Subcutaneous abdominal adipose tissue (tissue), 5 donors: ENCODE results near the gene FGD5.

Experiments used
- H3K27ac ChIP-seq: one replicate; pipeline ENCODE4 v1.7.0; 2013; ENCODE audit warnings: low read depth, mild to moderate bottlenecking, inconsistent platforms, low read length, moderate library complexity
- H3K27me3 ChIP-seq, 5 donors: one replicate each; pipeline ENCODE4 v1.7.0; 2013; ENCODE audit warnings: low read length in 5 of 5, inconsistent platforms in 1 of 5; ENCODE audit not compliant: control insufficient read depth in 5 of 5, insufficient read depth in 4 of 5
- H3K36me3 ChIP-seq, 5 donors: one replicate each; pipeline ENCODE4 v1.7.0; 2013; ENCODE audit warnings: low read length in 5 of 5; ENCODE audit not compliant: control insufficient read depth in 5 of 5, insufficient read depth in 5 of 5
- H3K4me1 ChIP-seq, 5 donors: one replicate each; pipeline ENCODE4 v1.7.0; 2013; ENCODE audit warnings: low read length in 5 of 5, mild to moderate bottlenecking in 3 of 5, moderate library complexity in 1 of 5; ENCODE audit not compliant: control insufficient read depth in 5 of 5, insufficient read depth in 5 of 5
- H3K4me3 ChIP-seq, 5 donors: one replicate each; pipeline ENCODE4 v1.7.0; 2013; ENCODE audit warnings: low read length in 5 of 5, low read depth in 1 of 5
- H3K9ac ChIP-seq, 5 donors: one replicate each; pipeline ENCODE4 v1.7.0; 2013; ENCODE audit warnings: low read length in 5 of 5, mild to moderate bottlenecking in 4 of 5, moderate library complexity in 3 of 5
- H3K9me3 ChIP-seq, 5 donors: one replicate each; pipeline ENCODE4 v1.7.0; 2013; ENCODE audit warnings: low read length in 5 of 5; ENCODE audit not compliant: control insufficient read depth in 5 of 5
- donor health status: healthy.
- donor health status: healthy.
- donor health status: healthy.
- donor health status: healthy.
- donor health status: healthy.

Gene FGD5

DNA sequence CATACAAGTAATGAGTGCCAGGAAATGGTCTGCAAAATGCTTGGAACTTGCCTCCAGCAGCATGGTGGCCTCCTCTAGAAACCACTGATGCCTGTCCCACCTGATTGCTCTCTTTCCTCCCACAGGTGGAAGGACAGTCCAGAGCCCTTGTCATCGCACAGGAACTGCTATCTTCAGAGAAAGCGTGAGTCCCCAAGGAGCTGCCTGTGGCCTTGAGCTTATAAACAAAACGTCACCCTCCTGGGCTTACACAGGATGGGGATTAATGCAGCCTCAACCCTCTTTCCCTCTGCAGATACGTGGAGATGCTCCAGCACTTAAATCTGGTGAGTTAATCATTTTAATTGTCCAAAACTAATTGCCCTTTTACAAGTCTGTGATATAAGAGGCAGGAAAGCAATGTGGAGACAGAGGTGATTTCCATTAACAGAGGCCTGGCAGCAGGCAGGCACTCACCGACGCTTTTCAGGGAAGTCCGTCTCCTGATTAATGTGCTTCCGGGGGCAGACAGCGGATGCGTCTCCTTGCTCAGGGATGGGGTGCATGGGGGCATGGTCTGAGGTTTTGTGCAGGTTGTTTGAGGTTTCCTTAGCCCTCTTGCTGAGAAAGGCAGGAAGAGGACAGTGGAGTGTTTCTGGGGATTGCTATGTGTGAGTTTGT is 61.8 kb downstream of the FGD5 start:
- Histone ChIP-seq H3K9me3 (no peaks in the 10 kb centered on the region), H3K9ac (no peak overlapping the region), H3K27me3 (no peaks in the 10 kb centered on the region), H3K27ac (no peak overlapping the region), H3K4me3 (no peak overlapping the region), H3K36me3 (peaks cover 0 to 42% (median 31%) of the 10 kb centered on the region in 5 donors), H3K4me1 (peaks cover 3 to 48% (median 16%) of the 10 kb centered on the region in 5 donors)

GRCh38 chr3:14883226-14883625 is 64.5 kb downstream of the FGD5 start:
- Histone ChIP-seq H3K9me3 (no peaks in the 10 kb centered on the region), H3K9ac (no peak overlapping the region), H3K4me3 (no peak overlapping the region), H3K27ac (no peak overlapping the region), H3K27me3 (no peaks in the 10 kb centered on the region), H3K4me1 (peaks cover 0 to 27% (median 5%) of the 10 kb centered on the region in 5 donors), H3K36me3 (peaks cover 0 to 52% (median 31%) of the 10 kb centered on the region in 5 donors)

- peaks cover 0 to 52% (median 31%) of the 10 kb centered on the region in 5 donors for H3K36me3 ChIP-seq
- no peak overlapping the region for H3K27ac ChIP-seq
- peaks cover 0 to 22% (median 0%) of the 10 kb centered on the region in 5 donors for H3K4me1 ChIP-seq
- no peak overlapping the region for H3K4me3 ChIP-seq
- H3K27me3 ChIP-seq: no peaks in the 10 kb centered on the region
- no peak overlapping the region for H3K9ac ChIP-seq
- no peaks in the 10 kb centered on the region for H3K9me3 ChIP-seq
Measured at GRCh38 chr3:14884665-14885064, 65.9 kb downstream of the FGD5 start.

GRCh38 chr3:14885307-14885706 is 66.5 kb downstream of the FGD5 start:
- no peak overlapping the region for H3K9ac ChIP-seq
- H3K27me3 ChIP-seq: no peaks in the 10 kb centered on the region
- H3K4me1 ChIP-seq: peaks cover 0 to 20% (median 4%) of the 10 kb centered on the region in 5 donors
- peaks cover 0 to 52% (median 31%) of the 10 kb centered on the region in 5 donors for H3K36me3 ChIP-seq
- no peak overlapping the region for H3K4me3 ChIP-seq
- H3K9me3 ChIP-seq: no peaks in the 10 kb centered on the region
- H3K27ac ChIP-seq: no peak overlapping the region

DNA sequence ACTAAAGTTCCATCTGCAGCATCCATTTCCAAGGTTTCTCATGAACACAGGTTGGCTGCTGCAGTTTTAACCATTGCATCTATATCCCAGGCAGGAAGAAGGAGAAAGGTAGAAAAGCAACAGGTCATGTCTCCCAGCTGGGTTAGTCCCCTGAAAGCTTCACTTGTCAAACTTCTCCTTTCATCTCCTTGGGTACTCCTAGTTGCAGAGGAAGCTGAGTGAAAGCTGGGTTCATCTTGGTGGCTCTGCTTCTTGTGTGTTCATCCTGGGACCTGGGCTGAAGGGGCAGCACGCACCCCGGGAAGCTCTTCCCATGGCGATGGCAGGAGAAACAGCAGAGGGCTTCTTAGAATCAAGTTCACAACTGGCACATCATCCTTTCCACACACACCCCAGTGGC is 67.3 kb downstream of the FGD5 start:
- no peak overlapping the region for H3K9ac ChIP-seq
- H3K27ac ChIP-seq: no peak overlapping the region
- H3K36me3 ChIP-seq: peaks cover 0 to 44% (median 28%) of the 10 kb centered on the region in 5 donors
- H3K27me3 ChIP-seq: peaks cover 0 to 2% (median 0%) of the 10 kb centered on the region in 5 donors
- no peaks in the 10 kb centered on the region for H3K9me3 ChIP-seq
- peaks cover 0 to 21% (median 8%) of the 10 kb centered on the region in 5 donors for H3K4me1 ChIP-seq
- H3K4me3 ChIP-seq: no peak overlapping the region

- peaks cover 0 to 30% (median 10%) of the 10 kb centered on the region in 5 donors for H3K4me1 ChIP-seq
- peaks cover 0 to 2% (median 0%) of the 10 kb centered on the region in 5 donors for H3K27me3 ChIP-seq
- peaks cover 0 to 21% (median 6%) of the 10 kb centered on the region in 5 donors for H3K36me3 ChIP-seq
- no peak overlapping the region for H3K9ac ChIP-seq
- no peaks in the 10 kb centered on the region for H3K9me3 ChIP-seq
- H3K4me3 ChIP-seq: no peak overlapping the region
- H3K27ac ChIP-seq: no peak overlapping the region
Measured at GRCh38 chr3:14889205-14889604, 70.4 kb downstream of the FGD5 start.

DNA sequence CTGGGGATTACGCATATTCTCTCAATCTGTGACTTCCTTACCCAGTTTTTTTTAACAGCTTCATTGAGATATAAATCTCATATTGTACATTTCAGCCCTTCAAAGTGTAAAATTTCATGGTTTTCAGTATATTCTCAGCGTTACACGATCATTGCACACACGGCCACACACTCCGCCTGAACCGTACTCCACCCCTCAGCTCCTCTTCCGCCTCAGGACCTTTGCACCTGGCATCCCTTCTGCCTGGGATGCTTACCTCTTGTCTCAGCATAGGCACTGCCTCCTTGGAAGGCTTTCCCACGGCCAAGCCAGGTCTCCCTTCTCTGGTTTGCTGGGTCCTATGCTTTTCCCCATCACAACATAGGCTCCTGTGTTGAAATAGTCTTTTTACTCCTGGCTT is 71.2 kb downstream of the FGD5 start:
- H3K4me1 ChIP-seq: peaks cover 0 to 30% (median 10%) of the 10 kb centered on the region in 5 donors
- H3K36me3 ChIP-seq: peaks cover 0 to 16% (median 2%) of the 10 kb centered on the region in 5 donors
- peak overlapping the region; percentile 1 for H3K27ac ChIP-seq
- H3K27me3 ChIP-seq: peaks cover 0 to 2% (median 0%) of the 10 kb centered on the region in 5 donors
- H3K9ac ChIP-seq: no peak overlapping the region
- H3K4me3 ChIP-seq: no peak overlapping the region
- no peaks in the 10 kb centered on the region for H3K9me3 ChIP-seq

GRCh38 chr3:14890476-14890875 is 71.7 kb downstream of the FGD5 start:
- H3K9me3 ChIP-seq: no peaks in the 10 kb centered on the region
- peaks cover 0 to 12% (median 0%) of the 10 kb centered on the region in 5 donors for H3K36me3 ChIP-seq
- H3K4me3 ChIP-seq: no peak overlapping the region
- H3K4me1 ChIP-seq: peaks cover 0 to 30% (median 10%) of the 10 kb centered on the region in 5 donors
- H3K9ac ChIP-seq: no peak overlapping the region
- H3K27me3 ChIP-seq: peaks cover 0 to 2% (median 0%) of the 10 kb centered on the region in 5 donors
- peak overlapping the region; percentile 1 for H3K27ac ChIP-seq

DNA sequence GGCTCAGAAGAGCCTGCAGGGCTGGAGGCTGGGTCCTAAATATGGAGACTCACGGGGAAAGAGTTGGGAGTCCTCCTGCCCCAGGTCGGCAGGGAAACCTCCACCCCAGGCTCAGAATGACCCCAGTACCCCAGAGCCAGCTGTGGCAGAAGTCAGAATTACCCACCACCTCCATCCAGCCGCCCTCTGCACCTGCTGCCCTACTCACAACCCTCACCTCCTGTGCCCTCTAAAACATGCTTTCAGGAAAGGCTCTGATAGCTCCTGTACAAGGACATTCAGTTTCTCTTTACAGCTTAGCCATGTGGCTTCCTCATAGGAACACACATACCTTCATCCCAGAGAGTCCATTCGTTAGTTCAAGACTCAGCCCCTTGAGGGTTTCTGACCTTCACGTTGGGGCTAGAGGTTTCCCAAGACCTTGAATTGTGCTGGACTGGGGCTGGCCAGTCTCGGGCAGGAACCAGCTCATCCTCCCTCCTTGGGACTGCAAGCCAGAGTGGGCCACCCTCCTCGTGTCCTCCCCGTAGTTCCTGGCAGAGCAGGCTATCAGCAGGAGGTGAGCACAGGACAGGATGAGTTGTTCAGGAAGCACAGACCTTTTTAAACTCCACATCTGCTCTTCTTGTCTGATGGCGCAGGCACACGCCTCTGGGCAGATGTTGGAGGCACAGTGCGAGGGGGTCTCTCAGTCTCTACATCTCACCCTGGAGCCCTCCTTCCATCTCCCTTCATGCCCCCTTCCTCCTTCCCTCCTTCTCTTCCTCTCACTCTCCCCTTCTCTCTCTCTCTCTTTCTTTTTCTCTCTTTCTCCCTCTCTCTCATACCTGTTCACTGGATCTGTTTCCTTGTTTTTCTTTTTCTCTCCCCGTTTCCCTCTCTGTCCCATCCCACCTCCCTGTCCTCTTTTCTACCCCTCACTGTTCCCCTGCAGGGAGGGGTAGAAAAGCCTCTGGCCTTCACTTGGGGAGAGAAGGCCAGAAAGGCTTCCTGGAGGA is 72.7 kb downstream of the FGD5 start:
- H3K27me3 ChIP-seq: peaks cover 0 to 2% (median 0%) of the 10 kb centered on the region in 5 donors
- no peak overlapping the region for H3K4me3 ChIP-seq
- H3K9me3 ChIP-seq: no peaks in the 10 kb centered on the region
- H3K4me1 ChIP-seq: peaks cover 0 to 30% (median 10%) of the 10 kb centered on the region in 5 donors
- peaks cover 0 to 3% (median 0%) of the 10 kb centered on the region in 5 donors for H3K36me3 ChIP-seq
- no peak overlapping the region for H3K9ac ChIP-seq
- peak overlapping the region; percentile 29 for H3K27ac ChIP-seq
